H1 (cell line): ENCODE results near the gene WDR59. TPM values are rescaled to one million over a fixed set of nuclear protein-coding genes. Genes with fewer than 3 reads are reported as not detected.

Source experiments
- CTCF ChIA-PET: fragments of 300-600 bp; sonication (Branson Sonifier 250); formaldehyde crosslinking; loops from one replicate; lab custom pipeline; 2021; ENCODE audit not compliant: partially characterized antibody; lab: Charles Lee
- POLR2A ChIA-PET: fragments of 300-600 bp; sonication (Branson Sonifier 250); formaldehyde crosslinking; loops from one replicate; lab custom pipeline; 2021; ENCODE audit warnings: inconsistent platforms; ENCODE audit not compliant: partially characterized antibody; lab: Charles Lee
- DNase-seq, 2 experiments: peaks; one replicate each; pipeline versions ENCODE4 v3.0.0 to v3.0.0-alpha.2; 2010 to 2022; ENCODE audit warnings: low spot score in 2 of 2, low read depth in 1 of 2, mixed read lengths in 1 of 2
- FAIRE-seq: peaks from 2 replicates; lab custom pipeline; 2011; peaks lifted over from hg19 to GRCh38; lab: Jason Lieb, UNC
- H2AFZ ChIP-seq: 2 replicates; pipeline ENCODE4 v1.8.1; 2012; ENCODE audit warnings: low read length, inconsistent platforms
- H2AK5ac ChIP-seq: 2 replicates; pipeline ENCODE4 v1.6.1; 2013; ENCODE audit warnings: low read depth, low read length
- H2BK120ac ChIP-seq: replicated peaks from 2 replicates; pipeline ENCODE3; 2013; ENCODE audit warnings: low read depth, low read length, inconsistent platforms
- H2BK12ac ChIP-seq: 2 replicates; pipeline ENCODE4 v1.6.1; 2013; ENCODE audit warnings: low read depth, low read length
- H2BK15ac ChIP-seq: 2 replicates; pipeline ENCODE4 v1.6.1; 2013; ENCODE audit warnings: low read length
- H2BK20ac ChIP-seq: 2 replicates; pipeline ENCODE4 v1.6.1; 2013; ENCODE audit warnings: low read length
- H2BK5ac ChIP-seq: 2 replicates; pipeline ENCODE4 v1.6.1; 2013; ENCODE audit warnings: low read depth, low read length
- H3K14ac ChIP-seq: 2 replicates; pipeline ENCODE4 v1.6.1; 2013; ENCODE audit warnings: inconsistent platforms; ENCODE audit not compliant: insufficient read length
- H3K18ac ChIP-seq: 2 replicates; pipeline ENCODE4 v1.6.1; 2013; ENCODE audit warnings: low read length; ENCODE audit errors: extremely low read depth
- H3K23ac ChIP-seq: 2 replicates; pipeline ENCODE4 v1.6.1; 2013; ENCODE audit warnings: inconsistent platforms; ENCODE audit not compliant: insufficient read length
- H3K23me2 ChIP-seq: 2 replicates; pipeline ENCODE4 v1.6.1; 2013; ENCODE audit warnings: low read depth, low read length
- H3K27ac ChIP-seq: 2 replicates; pipeline ENCODE4 v1.6.1; 2011; ENCODE audit warnings: low read depth, low read length, inconsistent platforms
- H3K27me3 ChIP-seq, 4 experiments: replicated peaks in 1 of 4; 1 replicate in 1 of 4; 2 replicates in 3 of 4; pipeline versions ENCODE4 v1.6.1 to v1.8.1; 2011 to 2013; ENCODE audit warnings: low read length in 3 of 4, mild to moderate bottlenecking in 3 of 4, inconsistent platforms in 2 of 4, mixed read lengths in 2 of 4, moderate library complexity in 1 of 4; ENCODE audit not compliant: control insufficient read depth in 3 of 4, insufficient read depth in 3 of 4; ENCODE audit errors: extremely low read depth in 1 of 4
- H3K36me3 ChIP-seq, 4 experiments: 2 replicates each; pipeline versions ENCODE4 v1.6.1 to v1.8.1; 2011 to 2013; ENCODE audit warnings: mild to moderate bottlenecking in 4 of 4, low read length in 3 of 4, moderate library complexity in 2 of 4, control low read depth in 1 of 4, inconsistent platforms in 1 of 4; ENCODE audit not compliant: insufficient read depth in 4 of 4, control insufficient read depth in 2 of 4
- H3K4ac ChIP-seq: replicated peaks from 2 replicates; pipeline ENCODE3; 2013; ENCODE audit warnings: low read length, low read depth, mixed read lengths, inconsistent platforms; ENCODE audit not compliant: insufficient read length
- H3K4me1 ChIP-seq, 4 experiments: replicated peaks in 1 of 4; 1 replicate in 1 of 4; 2 replicates in 3 of 4; pipeline versions ENCODE4 v1.6.1 to v1.8.1; 2011 to 2013; ENCODE audit warnings: low read length in 3 of 4, inconsistent platforms in 2 of 4, mixed read lengths in 1 of 4; ENCODE audit not compliant: insufficient read depth in 4 of 4, control insufficient read depth in 3 of 4
- H3K4me2 ChIP-seq, 2 experiments: 2 replicates each; pipeline versions ENCODE4 v1.6.1 to v1.8.1; 2011 to 2013; ENCODE audit warnings: low read depth in 2 of 2, low read length in 2 of 2, control low read depth in 1 of 2, inconsistent platforms in 1 of 2, mild to moderate bottlenecking in 1 of 2; ENCODE audit not compliant: insufficient read depth in 1 of 2
- H3K4me3 ChIP-seq, 4 experiments: fragments of 200-600, 300-600 bp in 1 of 4; sonication (generic), shearing (Covaris generic), sonication (Bioruptor Twin) in 1 of 4; 2 replicates each; pipeline versions ENCODE4 v1.5.1 to v1.8.1; 2011 to 2016; ENCODE audit warnings: low read length in 4 of 4, low read depth in 3 of 4, control low read depth in 2 of 4, inconsistent platforms in 2 of 4, mild to moderate bottlenecking in 2 of 4, mixed read lengths in 1 of 4, moderate library complexity in 1 of 4; ENCODE audit not compliant: insufficient read depth in 2 of 4; ENCODE audit errors: extremely low read depth in 1 of 4
- H3K56ac ChIP-seq: replicated peaks from 2 replicates; pipeline ENCODE3; 2013; ENCODE audit warnings: low read depth, mild to moderate bottlenecking, mixed read lengths, low read length, inconsistent platforms; ENCODE audit not compliant: insufficient read length
- H3K79me1 ChIP-seq: 2 replicates; pipeline ENCODE4 v1.6.1; 2013; ENCODE audit warnings: low read depth, low read length, control low read depth
- H3K79me2 ChIP-seq, 2 experiments: 2 replicates each; pipeline versions ENCODE4 v1.6.1 to v1.8.1; 2012 to 2013; ENCODE audit warnings: low read length in 2 of 2, mild to moderate bottlenecking in 2 of 2, inconsistent platforms in 1 of 2; ENCODE audit not compliant: insufficient read depth in 2 of 2, control insufficient read depth in 1 of 2
- H3K9ac ChIP-seq, 4 experiments: replicated peaks in 1 of 4; 1 replicate in 1 of 4; 2 replicates in 3 of 4; pipeline versions ENCODE4 v1.6.1 to v1.8.1; 2011 to 2013; ENCODE audit warnings: low read depth in 3 of 4, low read length in 3 of 4, control low read depth in 2 of 4, mild to moderate bottlenecking in 2 of 4, moderate library complexity in 2 of 4, inconsistent platforms in 1 of 4; ENCODE audit errors: extremely low read depth in 1 of 4
- H3K9me3 ChIP-seq, 2 experiments: 2 replicates each; pipeline versions ENCODE4 v1.6.1 to v1.8.1; 2012 to 2013; ENCODE audit warnings: mild to moderate bottlenecking in 2 of 2, moderate library complexity in 2 of 2, control low read depth in 1 of 2, inconsistent platforms in 1 of 2, low read depth in 1 of 2, low read length in 1 of 2, mixed read lengths in 1 of 2; ENCODE audit not compliant: insufficient read depth in 2 of 2
- H4K20me1 ChIP-seq, 2 experiments: replicated peaks in 1 of 2; 2 replicates each; pipeline versions ENCODE3 to v1.8.1; 2011 to 2013; ENCODE audit warnings: inconsistent platforms in 2 of 2, low read length in 2 of 2, mild to moderate bottlenecking in 1 of 2; ENCODE audit not compliant: insufficient read depth in 2 of 2, control insufficient read depth in 1 of 2
- H4K5ac ChIP-seq: 2 replicates; pipeline ENCODE4 v1.6.1; 2013; ENCODE audit warnings: low read length, low read depth, mixed read lengths, inconsistent platforms; ENCODE audit not compliant: insufficient read length
- H4K8ac ChIP-seq: 2 replicates; pipeline ENCODE4 v1.8.0; 2013; ENCODE audit warnings: mild to moderate bottlenecking, moderate library complexity, low read length, inconsistent platforms; ENCODE audit not compliant: insufficient read depth; ENCODE audit errors: extremely low read depth
- H4K91ac ChIP-seq: replicated peaks from 2 replicates; pipeline ENCODE3; 2013; ENCODE audit warnings: low read length, mixed read lengths, inconsistent platforms; ENCODE audit not compliant: insufficient read length
- BCL11A ChIP-seq, 2 experiments: IDR thresholded peaks; one replicate each; pipeline ENCODE4 v1.6.1; 2011; ENCODE audit warnings: low read depth in 2 of 2, low read length in 2 of 2, mild to moderate bottlenecking in 2 of 2
- CBX8 ChIP-seq: fragments of 300-800, 300-1000 bp; sonication (generic); IDR thresholded peaks from 2 replicates; pipeline ENCODE4 v1.7.1; 2016; ENCODE audit warnings: low read depth, low read length, borderline replicate concordance
- JUN ChIP-seq: IDR thresholded peaks from 2 replicates; pipeline ENCODE4 v1.6.1; 2011; ENCODE audit warnings: low read depth, mild to moderate bottlenecking, improper control_type of control experiment, low read length
- KDM5A ChIP-seq: fragments of 200-600 bp; IDR thresholded peaks from 2 replicates; pipeline ENCODE4 v1.7.1; 2012; ENCODE audit warnings: mild to moderate bottlenecking, low read length, inconsistent platforms, mixed read lengths
- NRF1 ChIP-seq: IDR thresholded peaks from 2 replicates; pipeline ENCODE4 v1.6.1; 2011; ENCODE audit warnings: mild to moderate bottlenecking, low read depth, low read length, improper control_type of control experiment
- PHF8 ChIP-seq: fragments of 200-600 bp; sonication (generic); conservative IDR thresholded peaks from 2 replicates; pipeline ENCODE4 v1.7.1; 2012; ENCODE audit warnings: low read depth, mild to moderate bottlenecking, inconsistent platforms, low read length, moderate library complexity
- POLR2AphosphoS5 ChIP-seq: IDR thresholded peaks from 2 replicates; pipeline ENCODE4 v1.6.1; 2011; ENCODE audit warnings: low read depth, low read length
- RFX5 ChIP-seq: IDR thresholded peaks from 2 replicates; pipeline ENCODE4 v1.6.1; 2011; ENCODE audit warnings: low read depth, low read length, improper control_type of control experiment, borderline replicate concordance
- SAP30 ChIP-seq: fragments of 300-600 bp; sonication (generic); IDR thresholded peaks from 2 replicates; pipeline ENCODE4 v1.7.1; 2012; ENCODE audit warnings: low read length, moderate library complexity, mild to moderate bottlenecking, inconsistent platforms; ENCODE audit not compliant: insufficient read depth, insufficient replicate concordance
- TAF1 ChIP-seq: IDR thresholded peaks from 2 replicates; pipeline ENCODE4 v1.6.1; 2011; ENCODE audit warnings: mild to moderate bottlenecking, low read depth, low read length
- TEAD4 ChIP-seq: IDR thresholded peaks from 2 replicates; pipeline ENCODE4 v1.6.1; 2012; ENCODE audit warnings: low read depth, low read length, inconsistent platforms, mixed read lengths
- WGBS, 2 experiments: shearing (Covaris generic) in 1 of 2; methylation state at CpG; one replicate each; pipeline versions ENCODE4 v1.1.6 to v1.1.7; 2013 to 2015; ENCODE audit warnings: low lambda C conversion rate in 2 of 2, mixed read lengths in 2 of 2, inconsistent platforms in 1 of 2, low coverage in 1 of 2, missing lambda C conversion rate in 1 of 2; ENCODE audit not compliant: insufficient replicate concordance in 2 of 2, insufficient coverage in 1 of 2, insufficient read length in 1 of 2; ENCODE audit errors: extremely low coverage in 1 of 2, missing lambda C conversion rate in 1 of 2; 5-methylcytosine and 5-hydroxymethylcytosine counted together
- polyA plus RNA-seq, 7 experiments: library from polyadenylated mRNA; depleted of rRNA in 3 of 7; stranded (reverse) in 5 of 7; unstranded in 2 of 7; fragments of >200 nt in 5 of 7; fragments of 200-250 nt in 2 of 7; gene quantifications; 1 replicate in 5 of 7; 2 replicates in 1 of 7; 4 replicates in 1 of 7; pipeline versions ENCODE4 v1.2.1 to v1.2.3, GENCODE V29; 2011 to 2013; ENCODE audit warnings: missing spikeins in 2 of 7, mixed read lengths in 2 of 7
- total RNA-seq: library from RNA; stranded (reverse); fragmentation: NEBNext Ultra II Directional; extraction: Animal tissue kit (Norgen Biotek cat#: 25700); gene quantifications from 2 replicates; pipeline ENCODE4 v1.2.1, GENCODE V29; 2021
- TF ChIP-seq, protein P1 (sequence below): IDR thresholded peaks from 2 replicates; pipeline ENCODE4 v1.6.1; 2011; ENCODE audit warnings: low read length, improper control_type of control experiment

WDR59 gene
- total and polyA plus RNA-seq, 2 of the 8 experiments (the other 6 are each of a cell fraction or from before 2014, with no cell fraction given), result 84.2 to 124 TPM

- H3K36me3 ChIP-seq, result peaks cover 7 to 54% (median 31%) of the 10 kb centered on the region in 4 experiments
- H3K4me2 ChIP-seq, result no peak overlapping the region
- H3K27me3 ChIP-seq, result no peaks in the 10 kb centered on the region
- no peak overlapping the region for H3K14ac ChIP-seq
- no peaks in the 10 kb centered on the region for H3K23me2 ChIP-seq
- H3K4me3 ChIP-seq, result no peak overlapping the region
- H3K56ac ChIP-seq, result no peak overlapping the region
- H4K8ac ChIP-seq, result no peak overlapping the region
- no peak overlapping the region for H3K23ac ChIP-seq
- no peak overlapping the region for H2BK15ac ChIP-seq
- H4K5ac ChIP-seq, result no peak overlapping the region
- H2BK12ac ChIP-seq, result no peak overlapping the region
- no peak overlapping the region for H3K18ac ChIP-seq
- H3K9me3 ChIP-seq, result no peaks in the 10 kb centered on the region
- DNase-seq, result no peak
- H2BK120ac ChIP-seq, result no peak overlapping the region
- H2BK5ac ChIP-seq, result no peak overlapping the region
- peaks cover 2% of the 10 kb centered on the region; the same call in 1 of the 2 replicates for H3K79me1 ChIP-seq
- no peak overlapping the region for H3K27ac ChIP-seq
- peaks cover 0 to under 1% (median 0%) of the 10 kb centered on the region in 4 experiments; a peak in 1 of 7 replicates for H3K4me1 ChIP-seq
- POLR2A ChIA-PET, result interaction anchor here (1.2 to 2.7 kb wide), 2 partner anchors 15 to 32 kb away, joined by 3 to 9 read pairs; no protein-coding TSS in a partner anchor
- peaks cover 0 to 2% of the 10 kb centered on the region in 2 experiments for H4K20me1 ChIP-seq
- FAIRE-seq, result no peak
- no peak overlapping the region for H2AFZ ChIP-seq
- WGBS, 2 experiments, result 94% methylated on average over 11 of the region's 11 CpGs; no CpG with 5 or more reads in 1 of the 2 experiments
- CTCF ChIA-PET, result interaction anchor here (0.6 to 2.0 kb wide), 3 partner anchors 12 to 160 kb away, joined by 3 to 6 read pairs (median 5); no protein-coding TSS in a partner anchor
- no peak overlapping the region for H2AK5ac ChIP-seq
- no peak overlapping the region for H3K9ac ChIP-seq
- no peak overlapping the region for H3K4ac ChIP-seq
- H4K91ac ChIP-seq, result no peak overlapping the region
- H2BK20ac ChIP-seq, result no peak overlapping the region
- TF ChIP-seq TEAD4 (no peak), PHF8 (no peak), NRF1 (no peak), JUN (no peak), BCL11A (IDR thresholded peaks at IDR 0.05; ENCODE audit: low read depth in 2 of 2, low read length in 2 of 2) (no peak), SAP30 (no peak), TAF1 (no peak), RFX5 (no peak), POLR2AphosphoS5 (no peak), KDM5A (no peak), CBX8 (no peak)
- TF ChIP-seq, protein P1, sequence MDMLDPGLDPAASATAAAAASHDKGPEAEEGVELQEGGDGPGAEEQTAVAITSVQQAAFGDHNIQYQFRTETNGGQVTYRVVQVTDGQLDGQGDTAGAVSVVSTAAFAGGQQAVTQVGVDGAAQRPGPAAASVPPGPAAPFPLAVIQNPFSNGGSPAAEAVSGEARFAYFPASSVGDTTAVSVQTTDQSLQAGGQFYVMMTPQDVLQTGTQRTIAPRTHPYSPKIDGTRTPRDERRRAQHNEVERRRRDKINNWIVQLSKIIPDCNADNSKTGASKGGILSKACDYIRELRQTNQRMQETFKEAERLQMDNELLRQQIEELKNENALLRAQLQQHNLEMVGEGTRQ, result no peak
- H3K79me2 ChIP-seq, result no peaks in the 10 kb centered on the region
These were observed 33.7 kb downstream of the WDR59 start for GRCh38 chr16:74951206-74951605.
